ENCODE measurements around the gene TAF11L9. TPM values are rescaled to one million over a fixed set of nuclear protein-coding genes. Genes with fewer than 3 reads are reported as not detected.
"Not testable (repeated sequence)": the region's sequence is repeated elsewhere in the genome, so short reads cannot be mapped to it uniquely, and the experiment has no call there.

TAF11L9 gene
- not detected in 2 replicates for total RNA-seq (2014; rRNA removed; shearing (Covaris generic))
- not detected in 2 replicates for polyA plus RNA-seq (2014; cell fraction: nucleus; rRNA removed)

- DNase-seq (ENCODE audit: extremely low read depth, low read depth) = not testable (repeated sequence)
These were observed at the start of gene TAF11L9 for GRCh38 chr5:17594255-17594654. Gene TAF11L9 (minus strand): TSS chr5:17594394.

- no peak for DNase-seq (ENCODE audit: extremely low read depth, low read depth)
These were observed 40.0 kb upstream of the TAF11L9 start, which contains the start of gene TAF11L14 for GRCh38 chr5:17634160-17634559. Gene TAF11L14 (plus strand): TSS chr5:17634460.

DNA sequence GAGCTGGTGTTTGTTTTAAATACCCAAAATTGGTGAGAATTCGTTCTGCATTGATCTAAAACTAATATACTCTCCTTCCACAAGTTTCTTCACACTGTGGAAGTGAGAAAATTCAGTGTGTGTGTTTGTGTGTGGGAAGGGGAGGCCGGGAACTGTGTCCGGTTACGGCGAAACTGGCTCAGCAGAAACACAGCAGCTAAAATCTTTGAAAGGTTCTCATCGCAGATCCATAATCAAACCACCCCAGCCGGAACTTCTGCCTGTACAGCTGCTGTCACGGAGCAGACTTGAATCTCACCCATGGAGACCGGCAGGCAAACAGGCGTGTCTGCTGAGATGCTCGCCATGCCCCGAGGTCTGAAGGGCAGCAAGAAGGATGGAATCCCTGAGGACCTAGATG, 37.6 kb upstream of the TAF11L9 start, which contains the start of gene TAF11L13:
Gene TAF11L13 (plus strand): TSS at position 301 of the 400 bp plus-strand sequence.
- DNase-seq (ENCODE audit: extremely low read depth, low read depth) = not testable (repeated sequence)

- DNase-seq (ENCODE audit: extremely low read depth, low read depth) = no peak
These were observed 31.5 kb upstream of the TAF11L9 start for GRCh38 chr5:17625686-17626085.

DNA sequence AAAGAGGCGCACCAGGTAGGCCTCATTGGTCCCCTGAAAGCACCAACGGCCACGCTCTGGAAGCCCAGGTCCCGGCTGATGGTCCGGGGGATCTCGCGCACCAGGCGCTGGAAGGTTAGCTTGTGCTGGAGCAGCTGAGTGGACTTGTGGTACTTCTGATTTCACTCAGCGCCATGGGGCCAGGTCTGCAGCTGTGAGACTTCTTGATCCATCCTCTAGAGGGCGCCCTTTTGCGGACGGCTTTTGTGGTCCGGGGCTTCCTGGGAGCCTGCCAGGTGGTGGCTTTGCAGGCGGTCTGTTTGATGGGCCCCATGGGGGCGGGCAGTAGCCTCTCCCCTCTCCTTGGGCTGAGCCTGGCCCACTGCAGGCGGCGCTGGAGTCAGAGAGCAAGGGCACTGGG, 26.4 kb upstream of the TAF11L9 start:
- no peak for DNase-seq (ENCODE audit: extremely low read depth, low read depth)

DNA sequence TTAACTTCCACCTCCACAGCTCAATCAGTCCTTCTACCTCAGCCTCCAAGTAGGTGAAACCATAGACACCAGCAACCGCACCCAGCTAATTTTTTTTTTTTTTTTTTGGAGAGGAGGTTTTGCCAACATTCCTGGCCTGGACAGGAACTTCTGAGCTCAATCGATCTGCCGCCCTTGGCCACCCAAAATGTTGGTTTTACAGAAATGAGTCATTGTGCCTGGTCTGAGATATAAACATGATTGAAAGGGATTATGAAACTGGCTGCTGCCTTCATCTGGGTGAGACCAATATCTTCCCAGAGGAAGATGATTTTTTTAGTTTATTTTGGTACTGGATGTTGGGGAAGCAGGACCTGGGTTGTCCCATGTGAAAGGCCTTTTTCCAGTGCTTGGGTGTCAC, 25.2 kb upstream of the TAF11L9 start:
- DNase-seq (ENCODE audit: extremely low read depth, low read depth) = no peak

DNA sequence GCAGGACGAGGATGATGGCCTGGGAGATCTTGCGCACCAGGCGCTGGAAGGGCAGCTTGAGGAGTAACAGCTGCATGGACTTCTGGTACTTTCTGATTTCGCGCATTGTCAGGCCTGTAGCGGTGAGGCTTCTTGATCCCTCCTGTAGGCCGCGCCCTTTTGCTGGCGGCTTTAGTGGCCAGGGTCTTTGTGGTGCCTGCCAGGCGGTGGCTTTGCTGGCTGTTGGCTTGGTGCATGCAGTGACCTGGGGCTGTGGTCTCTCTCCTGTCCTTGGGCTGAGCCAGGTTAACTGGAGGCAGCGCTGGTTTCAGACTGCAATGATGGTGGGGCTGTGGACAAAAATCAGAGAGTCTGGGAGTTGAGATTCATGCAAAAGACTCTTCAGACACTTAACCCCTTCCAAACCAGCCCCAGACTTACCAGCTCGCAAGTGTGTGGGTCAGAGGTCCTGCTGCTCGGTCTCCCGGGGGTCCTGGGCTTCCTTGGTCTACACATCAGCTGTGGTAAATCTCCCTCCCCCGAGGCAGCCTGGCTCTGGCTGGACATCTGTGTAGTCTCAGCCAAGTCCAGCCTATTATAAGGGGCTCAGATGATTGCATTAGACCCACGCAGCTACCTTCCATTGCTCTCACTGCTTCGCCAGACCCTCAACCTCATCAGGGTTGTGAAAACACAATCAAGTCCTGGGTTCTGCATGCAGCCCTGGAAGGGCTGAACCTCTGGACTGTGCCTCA, 20.8 kb upstream of the TAF11L9 start:
- DNase-seq (ENCODE audit: extremely low read depth, low read depth) = no peak

- not testable (repeated sequence) for DNase-seq (ENCODE audit: extremely low read depth, low read depth)
These were observed 15.9 kb upstream of the TAF11L9 start, which contains the start of gene TAF11L12 for GRCh38 chr5:17610092-17610491. Gene TAF11L12 (plus strand): TSS chr5:17610392.

DNA sequence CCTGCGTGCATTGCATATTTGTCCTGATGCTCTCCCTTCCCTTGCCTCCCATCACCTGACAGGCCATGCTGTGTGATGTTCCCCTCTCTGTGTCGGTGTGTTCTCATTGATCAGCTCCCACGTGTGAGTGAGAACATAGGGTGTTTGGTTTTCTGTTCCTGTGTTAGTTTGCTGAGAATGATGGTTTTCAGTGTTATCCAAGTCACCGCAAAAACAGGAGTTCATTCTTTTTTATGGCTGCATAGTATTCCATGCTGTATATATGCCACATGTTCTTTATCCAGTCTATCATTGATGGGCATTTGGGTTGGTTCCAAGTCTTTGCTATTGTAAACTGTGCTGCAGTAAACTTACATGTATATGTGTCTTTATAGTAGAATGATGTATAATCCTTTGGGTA, 13.3 kb upstream of the TAF11L9 start:
- not testable (repeated sequence) for DNase-seq (ENCODE audit: extremely low read depth, low read depth)

DNA sequence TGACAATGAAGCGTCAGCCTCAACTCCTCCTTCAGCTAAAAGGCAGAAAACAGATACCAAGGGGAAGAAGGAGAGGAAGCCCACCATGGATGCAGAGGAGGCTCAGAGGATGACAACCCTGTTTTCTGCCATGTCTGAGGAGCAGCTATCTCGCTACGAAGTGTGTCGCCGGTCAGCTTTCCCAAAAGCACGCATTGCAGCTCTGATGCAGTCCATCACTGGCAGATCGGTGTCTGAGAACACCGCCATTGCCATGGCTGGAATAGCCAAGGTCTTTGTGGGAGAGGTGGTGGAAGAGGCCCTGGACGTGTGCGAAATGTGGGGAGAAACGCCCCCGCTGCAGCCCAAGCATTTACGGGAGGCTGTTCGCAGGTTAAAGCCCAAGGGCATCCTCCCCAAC, 10.8 kb upstream of the TAF11L9 start:
- no peak for DNase-seq (ENCODE audit: extremely low read depth, low read depth)

DNA sequence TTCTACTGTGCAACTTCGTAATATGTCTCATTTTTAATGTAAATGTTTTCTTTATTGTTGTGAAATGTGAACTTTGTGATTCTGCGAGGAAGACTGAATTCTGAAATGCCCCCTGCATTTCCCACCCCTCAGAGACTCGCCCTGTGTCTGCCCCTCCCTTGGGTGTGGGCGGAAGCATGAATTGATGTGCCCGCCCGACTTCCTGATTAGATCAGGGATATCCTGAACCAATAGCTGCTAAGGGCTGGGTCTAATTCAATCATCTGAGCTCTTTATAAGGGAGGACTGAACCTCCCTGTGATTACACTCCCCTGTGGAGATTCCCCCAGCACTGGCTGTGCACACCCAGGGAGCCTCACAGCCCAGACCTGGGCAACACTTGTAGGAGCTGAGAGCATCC, 9.7 kb upstream of the TAF11L9 start, which contains the start of gene TAF11L11:
Gene TAF11L11 (plus strand): TSS at position 304 of the 400 bp plus-strand sequence.
- DNase-seq (ENCODE audit: extremely low read depth, low read depth) = not testable (repeated sequence)

DNA sequence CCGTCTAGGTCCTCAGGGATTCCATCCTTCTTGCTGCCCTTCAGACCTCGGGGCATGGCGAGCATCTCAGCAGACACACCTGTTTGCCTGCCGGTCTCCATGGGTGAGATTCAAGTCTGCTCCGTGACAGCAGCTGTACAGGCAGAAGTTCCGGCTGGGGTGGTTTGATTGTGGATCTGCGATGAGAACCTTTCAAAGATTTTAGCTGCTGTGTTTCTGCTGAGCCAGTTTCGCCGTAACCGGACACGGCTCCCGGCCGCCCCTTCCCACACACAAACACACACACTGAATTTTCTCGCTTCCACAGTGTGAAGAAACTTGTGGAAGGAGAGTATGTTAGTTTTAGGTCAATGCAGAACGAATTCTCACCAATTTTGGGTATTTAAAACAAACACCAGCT, 3.5 kb upstream of the TAF11L9 start, which contains the start of gene TAF11L10:
Gene TAF11L10 (minus strand): TSS at position 101 of the 400 bp plus-strand sequence.
- not testable (repeated sequence) for DNase-seq (ENCODE audit: extremely low read depth, low read depth)

DNA sequence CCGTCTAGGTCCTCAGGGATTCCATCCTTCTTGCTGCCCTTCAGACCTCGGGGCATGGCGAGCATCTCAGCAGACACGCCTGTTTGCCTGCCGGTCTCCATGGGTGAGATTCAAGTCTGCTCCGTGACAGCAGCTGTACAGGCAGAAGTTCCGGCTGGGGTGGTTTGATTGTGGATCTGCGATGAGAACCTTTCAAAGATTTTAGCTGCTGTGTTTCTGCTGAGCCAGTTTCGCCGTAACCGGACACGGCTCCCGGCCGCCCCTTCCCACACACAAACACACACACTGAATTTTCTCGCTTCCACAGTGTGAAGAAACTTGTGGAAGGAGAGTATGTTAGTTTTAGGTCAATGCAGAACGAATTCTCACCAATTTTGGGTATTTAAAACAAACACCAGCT, 3.3 kb downstream of the TAF11L9 start, which contains the start of gene TAF11L8:
Gene TAF11L8 (minus strand): TSS at position 101 of the 400 bp plus-strand sequence.
- not testable (repeated sequence) for DNase-seq (ENCODE audit: extremely low read depth, low read depth)

- not testable (repeated sequence) for DNase-seq (ENCODE audit: extremely low read depth, low read depth)
These were observed 8.5 kb downstream of the TAF11L9 start, which contains the start of gene TAF11L7 for GRCh38 chr5:17585658-17586057. Gene TAF11L7 (minus strand): TSS chr5:17585758.

Small RNAs within 50 kb of the gene (small RNA-seq; reads per million reads assigned to genes)
- gene AC233724.3 (0 reads per million in 2 experiments), gene AC233724.4 (0 reads per million in 2 experiments), gene AC233724.6 (0 reads per million in 2 experiments), gene AC233724.7 (0 reads per million in 2 experiments)

Other genes starting within 250 kb of the TAF11L9 start
- gene TAF11L2, start 96.2 kb downstream of the TAF11L9 start, total RNA-seq (2014; rRNA removed; shearing (Covaris generic)) = not detected in 2 replicates
- not detected in 2 replicates for gene TAF11L3, start 76.0 kb downstream of the TAF11L9 start, total RNA-seq (2014; rRNA removed; shearing (Covaris generic))
- gene TAF11L4, start 72.6 kb downstream of the TAF11L9 start, total RNA-seq (2014; rRNA removed; shearing (Covaris generic)) = not detected in 2 replicates
- not detected in 2 replicates for gene TAF11L5, start 69.2 kb downstream of the TAF11L9 start, total RNA-seq (2014; rRNA removed; shearing (Covaris generic))
- not detected in 2 replicates for gene TAF11L6, start 65.7 kb downstream of the TAF11L9 start, total RNA-seq (2014; rRNA removed; shearing (Covaris generic))
- gene TAF11L7, start 8.6 kb downstream of the TAF11L9 start, total RNA-seq (2014; rRNA removed; shearing (Covaris generic)) = not detected in 2 replicates
- not detected in 2 replicates for gene TAF11L8, start 3.4 kb downstream of the TAF11L9 start, total RNA-seq (2014; rRNA removed; shearing (Covaris generic))
- gene TAF11L10, start 3.4 kb upstream of the TAF11L9 start, total RNA-seq (2014; rRNA removed; shearing (Covaris generic)) = not detected in 2 replicates
- 0.25 TPM in 1 of 2 replicates, not detected in the other for gene TAF11L11, start 9.8 kb upstream of the TAF11L9 start, total RNA-seq (2014; rRNA removed; shearing (Covaris generic))
- gene TAF11L12, start 16.0 kb upstream of the TAF11L9 start, total RNA-seq (2014; rRNA removed; shearing (Covaris generic)) = not detected in 2 replicates
- gene TAF11L13, start 37.7 kb upstream of the TAF11L9 start, total RNA-seq (2014; rRNA removed; shearing (Covaris generic)) = not detected in 2 replicates
- gene TAF11L14, start 40.1 kb upstream of the TAF11L9 start, total RNA-seq (2014; rRNA removed; shearing (Covaris generic)) = not detected in 2 replicates